Kidney epithelial cell (primary cell): ENCODE measurements around the gene PLP1. TPM values are rescaled to one million over a fixed set of nuclear protein-coding genes. Genes with fewer than 3 reads are reported as not detected.

Experiments
- DNase-seq: peaks from one replicate; pipeline ENCODE4 v3.0.0-alpha.2; 2010; ENCODE audit warnings: low read depth
- H3K27me3 ChIP-seq: 2 replicates; pipeline ENCODE4 v1.6.0; 2011; ENCODE audit warnings: low read length; ENCODE audit not compliant: control insufficient read depth, insufficient read depth
- H3K36me3 ChIP-seq: 2 replicates; pipeline ENCODE4 v1.5.1; 2011; ENCODE audit warnings: low read length; ENCODE audit not compliant: control insufficient read depth, insufficient read depth
- H3K4me3 ChIP-seq: 2 replicates; pipeline ENCODE4 v1.5.1; 2011; ENCODE audit warnings: low read depth, mild to moderate bottlenecking, control low read depth, low read length
- CTCF ChIP-seq: IDR thresholded peaks from 2 replicates; pipeline ENCODE4 v1.5.1; 2011; ENCODE audit warnings: mild to moderate bottlenecking, moderate library complexity, low read length, control low read depth, inconsistent platforms; ENCODE audit not compliant: insufficient read depth, poor library complexity, severe bottlenecking
- total RNA-seq: library from RNA; depleted of rRNA; stranded (reverse); fragments of >200 nt; gene quantifications from 2 replicates; pipeline ENCODE4 v1.2.3, GENCODE V29; 2015

PLP1 gene
- total RNA-seq, 1 donor from 2014 or later: not detected

DNA sequence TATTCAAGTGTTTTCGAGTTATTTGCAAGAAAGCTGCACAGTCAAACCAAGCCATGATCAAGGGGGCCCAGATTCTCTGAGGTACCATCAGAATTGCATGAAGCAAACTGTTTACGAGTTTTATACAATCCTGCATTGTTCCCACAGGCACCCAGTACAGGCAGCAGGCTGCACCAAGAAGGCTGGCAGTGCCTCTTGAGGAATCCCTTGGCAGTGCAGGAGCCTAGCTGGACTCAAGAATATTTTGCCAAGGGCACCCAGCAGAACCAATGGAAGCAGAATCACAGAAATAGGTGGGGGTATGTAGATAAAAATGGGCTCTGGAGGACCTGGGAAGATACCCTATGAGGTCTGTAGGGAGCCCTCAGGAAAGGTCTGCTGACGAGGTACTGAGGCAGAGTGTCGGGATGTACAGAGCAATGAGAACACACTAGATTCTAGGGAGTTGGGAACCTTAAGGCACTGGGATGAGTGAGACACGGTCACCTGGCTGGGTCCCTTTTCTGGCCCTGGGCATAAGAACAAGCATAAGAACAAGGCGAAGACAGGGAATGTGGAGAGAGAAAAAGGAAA, 2.5 kb upstream of the PLP1 start:
- H3K4me3 ChIP-seq: no peak overlapping the region
- peaks cover 20% of the 10 kb centered on the region for H3K27me3 ChIP-seq
- H3K36me3 ChIP-seq: no peaks in the 10 kb centered on the region
- no peak for DNase-seq
- TF ChIP-seq CTCF: peak; percentile 46

DNA sequence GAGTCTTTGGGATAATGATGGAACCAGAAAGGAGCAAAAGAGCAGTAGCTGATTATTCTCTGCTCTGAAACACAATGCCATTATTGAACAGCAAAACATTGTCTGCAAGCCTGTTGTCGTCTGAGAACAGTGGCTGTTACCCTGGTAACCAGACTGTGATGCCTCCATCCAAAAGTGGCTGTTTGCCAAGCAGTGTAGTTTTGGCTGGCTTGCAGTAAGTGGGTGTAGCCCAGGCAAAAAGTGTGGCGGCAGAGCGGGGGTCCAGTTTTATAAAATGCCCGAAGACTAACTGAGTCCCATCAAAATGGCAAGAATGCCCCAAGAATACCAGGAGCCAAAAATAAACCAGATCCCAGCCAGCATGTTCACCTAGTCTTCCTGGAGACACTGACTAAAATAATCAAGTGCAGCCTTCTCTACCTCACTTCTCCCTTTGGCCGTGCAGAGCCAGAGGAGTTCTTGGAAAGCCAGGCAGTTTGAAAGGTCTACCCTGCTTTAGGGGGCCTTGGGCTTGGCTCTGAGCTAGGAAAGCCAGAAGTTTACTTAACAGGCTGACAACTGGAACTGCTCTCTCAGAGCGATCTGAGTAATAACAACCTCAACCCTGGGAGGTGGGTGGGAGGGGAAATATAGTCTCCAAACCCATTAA, 2.6 kb downstream of the PLP1 start:
- no peak for TF ChIP-seq CTCF

GRCh38 chrX:103780336-103781061, 3.9 kb downstream of the PLP1 start:
- H3K36me3 ChIP-seq: no peaks in the 10 kb centered on the region
- peaks cover 14% of the 10 kb centered on the region for H3K27me3 ChIP-seq
- no peak for TF ChIP-seq CTCF
- H3K4me3 ChIP-seq: no peak overlapping the region
- DNase-seq: no peak

More for the DNA sequence above, 2.6 kb downstream of the PLP1 start:
- H3K27me3 ChIP-seq: peaks cover 17% of the 10 kb centered on the region
- H3K4me3 ChIP-seq: no peak overlapping the region
- H3K36me3 ChIP-seq: no peaks in the 10 kb centered on the region
- no peak for DNase-seq

DNA sequence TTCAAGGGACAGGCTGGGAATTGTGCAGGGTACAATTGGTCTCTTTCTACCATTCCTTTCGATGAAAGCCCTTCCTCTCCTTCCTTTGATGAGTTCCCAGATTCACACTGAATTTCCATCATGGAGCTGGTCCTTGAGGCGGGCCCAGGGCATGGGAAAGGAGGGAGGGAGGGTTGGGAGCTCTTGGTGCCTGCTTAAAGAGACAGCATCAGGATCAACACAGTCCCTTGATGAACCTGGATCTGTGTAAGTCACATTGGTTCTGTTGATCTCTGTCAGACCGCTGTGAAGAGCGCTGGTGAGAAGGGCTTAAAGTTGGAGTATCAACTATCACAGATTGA, 4.4 kb downstream of the PLP1 start:
- peaks cover 13% of the 10 kb centered on the region for H3K27me3 ChIP-seq
- no peak overlapping the region for H3K4me3 ChIP-seq
- DNase-seq: no peak
- TF ChIP-seq CTCF: no peak
- no peaks in the 10 kb centered on the region for H3K36me3 ChIP-seq

DNA sequence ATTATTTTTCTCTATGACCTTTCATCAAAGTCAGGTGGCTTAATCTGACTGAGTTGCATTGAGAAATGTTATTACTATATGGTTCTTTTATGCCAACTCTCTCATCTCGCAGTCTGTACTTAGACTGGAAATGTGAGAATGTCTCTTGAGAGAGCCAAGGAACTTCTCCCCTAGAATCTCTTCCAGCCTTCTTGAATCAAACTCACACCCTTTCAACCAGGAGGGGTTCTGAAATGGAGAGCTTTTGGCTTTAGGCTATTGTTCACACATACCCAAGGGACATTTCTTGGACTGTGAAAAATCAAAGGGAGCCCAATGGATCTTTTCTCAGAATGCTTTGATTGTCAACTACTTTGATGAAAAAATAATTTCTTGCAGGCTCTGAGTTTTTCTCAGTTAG, 5.1 kb downstream of the PLP1 start:
- no peak for TF ChIP-seq CTCF
- no peak for DNase-seq
- no peak overlapping the region for H3K4me3 ChIP-seq
- no peaks in the 10 kb centered on the region for H3K36me3 ChIP-seq
- peaks cover 13% of the 10 kb centered on the region for H3K27me3 ChIP-seq

DNA sequence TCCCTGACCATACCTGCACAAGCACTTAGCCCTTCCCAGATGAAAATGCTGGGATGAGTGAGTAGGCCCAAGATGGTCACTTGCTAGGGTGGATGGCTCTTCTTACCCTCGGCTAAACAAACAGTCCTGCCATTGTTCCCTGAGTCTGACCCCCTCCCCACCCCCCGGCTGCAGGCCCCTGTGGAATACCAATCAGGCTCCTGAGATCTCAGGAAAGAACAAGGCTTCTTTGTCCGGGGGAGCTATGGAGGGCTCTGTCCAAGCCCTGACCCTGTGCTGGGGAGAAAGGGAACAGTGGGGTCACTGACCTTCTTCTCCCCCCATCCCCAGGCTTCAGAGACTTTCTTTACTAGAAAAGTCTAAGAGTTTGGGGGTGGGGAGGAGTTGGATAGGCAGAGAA, 6.0 kb downstream of the PLP1 start:
- Histone ChIP-seq H3K27me3 (peaks cover 8% of the 10 kb centered on the region), H3K36me3 (no peaks in the 10 kb centered on the region), H3K4me3 (no peak overlapping the region)
- no peak for TF ChIP-seq CTCF
- no peak for DNase-seq
